ENCODE results near the gene ICAM1. TPM values are rescaled to one million over a fixed set of nuclear protein-coding genes. Genes with fewer than 3 reads are reported as not detected.

Gene ICAM1
- total and polyA plus RNA-seq, 2 of the 13 experiments (the other 11 are each of a cell fraction or from before 2014, with no cell fraction given): 37.9 to 98.4 TPM

DNA sequence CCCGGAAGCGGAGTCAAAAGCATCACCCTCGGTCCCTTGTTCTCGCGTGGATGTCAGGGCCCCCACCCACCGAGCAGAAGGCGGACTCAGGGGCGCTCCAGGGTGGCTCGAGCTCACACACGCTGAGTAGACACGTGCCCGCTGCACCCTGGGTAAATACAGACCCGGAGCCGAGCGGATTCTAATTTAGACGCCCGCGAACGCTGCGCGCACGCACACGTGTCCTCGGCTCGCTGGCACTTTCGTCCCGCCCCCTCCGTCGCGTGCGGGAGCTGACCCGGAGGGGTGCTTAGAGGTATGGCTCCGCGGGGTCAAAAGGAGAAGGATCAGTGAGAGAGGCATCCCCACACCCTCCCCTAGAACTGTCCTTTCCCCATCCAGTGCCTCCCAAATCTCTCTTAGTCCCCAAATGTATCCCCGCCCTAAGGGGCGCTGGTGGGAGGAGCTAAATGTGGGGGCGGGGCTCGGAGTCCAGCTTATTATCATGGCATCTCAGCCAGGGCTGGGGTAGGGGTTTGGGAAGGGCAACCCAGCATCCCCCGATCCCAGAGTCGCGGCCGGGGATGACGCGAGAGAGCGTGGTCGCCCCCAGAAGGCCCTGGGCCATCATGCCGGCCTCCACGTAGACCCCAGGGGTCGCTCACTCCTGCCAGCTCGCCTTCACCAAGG lies 18.4 kb downstream of the ICAM1 start (continued):
- no peak for TF ChIP-seq RXRB (CRISPR knock-in tag; IDR thresholded peaks at IDR 0.05; ENCODE audit: borderline replicate concordance)
- TF ChIP-seq SP2 (CRISPR knock-in tag; IDR thresholded peaks at IDR 0.05): no peak; the same call in none of the 2 replicates
- no peak for TF ChIP-seq RAD51 (IDR thresholded peaks at IDR 0.05; ENCODE audit: borderline replicate concordance)
- TF ChIP-seq IKZF1 (IDR thresholded peaks at IDR 0.05): no peak
- TF ChIP-seq, protein P1, sequence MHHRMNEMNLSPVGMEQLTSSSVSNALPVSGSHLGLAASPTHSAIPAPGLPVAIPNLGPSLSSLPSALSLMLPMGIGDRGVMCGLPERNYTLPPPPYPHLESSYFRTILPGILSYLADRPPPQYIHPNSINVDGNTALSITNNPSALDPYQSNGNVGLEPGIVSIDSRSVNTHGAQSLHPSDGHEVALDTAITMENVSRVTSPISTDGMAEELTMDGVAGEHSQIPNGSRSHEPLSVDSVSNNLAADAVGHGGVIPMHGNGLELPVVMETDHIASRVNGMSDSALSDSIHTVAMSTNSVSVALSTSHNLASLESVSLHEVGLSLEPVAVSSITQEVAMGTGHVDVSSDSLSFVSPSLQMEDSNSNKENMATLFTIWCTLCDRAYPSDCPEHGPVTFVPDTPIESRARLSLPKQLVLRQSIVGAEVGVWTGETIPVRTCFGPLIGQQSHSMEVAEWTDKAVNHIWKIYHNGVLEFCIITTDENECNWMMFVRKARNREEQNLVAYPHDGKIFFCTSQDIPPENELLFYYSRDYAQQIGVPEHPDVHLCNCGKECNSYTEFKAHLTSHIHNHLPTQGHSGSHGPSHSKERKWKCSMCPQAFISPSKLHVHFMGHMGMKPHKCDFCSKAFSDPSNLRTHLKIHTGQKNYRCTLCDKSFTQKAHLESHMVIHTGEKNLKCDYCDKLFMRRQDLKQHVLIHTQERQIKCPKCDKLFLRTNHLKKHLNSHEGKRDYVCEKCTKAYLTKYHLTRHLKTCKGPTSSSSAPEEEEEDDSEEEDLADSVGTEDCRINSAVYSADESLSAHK (CRISPR knock-in tag; IDR thresholded peaks at IDR 0.05; ENCODE audit: borderline replicate concordance): no peak
- TF ChIP-seq, protein P2, sequence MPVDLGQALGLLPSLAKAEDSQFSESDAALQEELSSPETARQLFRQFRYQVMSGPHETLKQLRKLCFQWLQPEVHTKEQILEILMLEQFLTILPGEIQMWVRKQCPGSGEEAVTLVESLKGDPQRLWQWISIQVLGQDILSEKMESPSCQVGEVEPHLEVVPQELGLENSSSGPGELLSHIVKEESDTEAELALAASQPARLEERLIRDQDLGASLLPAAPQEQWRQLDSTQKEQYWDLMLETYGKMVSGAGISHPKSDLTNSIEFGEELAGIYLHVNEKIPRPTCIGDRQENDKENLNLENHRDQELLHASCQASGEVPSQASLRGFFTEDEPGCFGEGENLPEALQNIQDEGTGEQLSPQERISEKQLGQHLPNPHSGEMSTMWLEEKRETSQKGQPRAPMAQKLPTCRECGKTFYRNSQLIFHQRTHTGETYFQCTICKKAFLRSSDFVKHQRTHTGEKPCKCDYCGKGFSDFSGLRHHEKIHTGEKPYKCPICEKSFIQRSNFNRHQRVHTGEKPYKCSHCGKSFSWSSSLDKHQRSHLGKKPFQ (CRISPR knock-in tag; IDR thresholded peaks at IDR 0.05; ENCODE audit: insufficient replicate concordance): no peak
- TF ChIP-seq KAT8 (CRISPR knock-in tag; IDR thresholded peaks at IDR 0.05): 0 out of 2 replicates have a peak, but pooled peaks have one; percentile 19
- no peak for TF ChIP-seq FOXM1 (CRISPR knock-in tag; IDR thresholded peaks at IDR 0.05)
- no peak for TF ChIP-seq HNRNPUL1 (IDR thresholded peaks at IDR 0.05; ENCODE audit: low read depth, low read length)
- TF ChIP-seq RFXANK (CRISPR knock-in tag; IDR thresholded peaks at IDR 0.05): no peak
- no peak for TF ChIP-seq HDAC6 (IDR thresholded peaks at IDR 0.05; ENCODE audit: low read depth, low read length)
- TF ChIP-seq, protein P3, sequence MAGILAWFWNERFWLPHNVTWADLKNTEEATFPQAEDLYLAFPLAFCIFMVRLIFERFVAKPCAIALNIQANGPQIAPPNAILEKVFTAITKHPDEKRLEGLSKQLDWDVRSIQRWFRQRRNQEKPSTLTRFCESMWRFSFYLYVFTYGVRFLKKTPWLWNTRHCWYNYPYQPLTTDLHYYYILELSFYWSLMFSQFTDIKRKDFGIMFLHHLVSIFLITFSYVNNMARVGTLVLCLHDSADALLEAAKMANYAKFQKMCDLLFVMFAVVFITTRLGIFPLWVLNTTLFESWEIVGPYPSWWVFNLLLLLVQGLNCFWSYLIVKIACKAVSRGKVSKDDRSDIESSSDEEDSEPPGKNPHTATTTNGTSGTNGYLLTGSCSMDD (CRISPR knock-in tag; IDR thresholded peaks at IDR 0.05): no peak
- no peak for TF ChIP-seq SRSF9 (IDR thresholded peaks at IDR 0.05; ENCODE audit: borderline replicate concordance, insufficient read depth, low read depth, low read length, poor library complexity, severe bottlenecking)
- TF ChIP-seq, protein P4, sequence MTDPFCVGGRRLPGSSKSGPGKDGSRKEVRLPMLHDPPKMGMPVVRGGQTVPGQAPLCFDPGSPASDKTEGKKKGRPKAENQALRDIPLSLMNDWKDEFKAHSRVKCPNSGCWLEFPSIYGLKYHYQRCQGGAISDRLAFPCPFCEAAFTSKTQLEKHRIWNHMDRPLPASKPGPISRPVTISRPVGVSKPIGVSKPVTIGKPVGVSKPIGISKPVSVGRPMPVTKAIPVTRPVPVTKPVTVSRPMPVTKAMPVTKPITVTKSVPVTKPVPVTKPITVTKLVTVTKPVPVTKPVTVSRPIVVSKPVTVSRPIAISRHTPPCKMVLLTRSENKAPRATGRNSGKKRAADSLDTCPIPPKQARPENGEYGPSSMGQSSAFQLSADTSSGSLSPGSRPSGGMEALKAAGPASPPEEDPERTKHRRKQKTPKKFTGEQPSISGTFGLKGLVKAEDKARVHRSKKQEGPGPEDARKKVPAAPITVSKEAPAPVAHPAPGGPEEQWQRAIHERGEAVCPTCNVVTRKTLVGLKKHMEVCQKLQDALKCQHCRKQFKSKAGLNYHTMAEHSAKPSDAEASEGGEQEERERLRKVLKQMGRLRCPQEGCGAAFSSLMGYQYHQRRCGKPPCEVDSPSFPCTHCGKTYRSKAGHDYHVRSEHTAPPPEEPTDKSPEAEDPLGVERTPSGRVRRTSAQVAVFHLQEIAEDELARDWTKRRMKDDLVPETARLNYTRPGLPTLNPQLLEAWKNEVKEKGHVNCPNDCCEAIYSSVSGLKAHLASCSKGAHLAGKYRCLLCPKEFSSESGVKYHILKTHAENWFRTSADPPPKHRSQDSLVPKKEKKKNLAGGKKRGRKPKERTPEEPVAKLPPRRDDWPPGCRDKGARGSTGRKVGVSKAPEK (CRISPR knock-in tag; IDR thresholded peaks at IDR 0.05; ENCODE audit: borderline replicate concordance): no peak
- TF ChIP-seq ATF7 (IDR thresholded peaks at IDR 0.05): no peak
- no peak for TF ChIP-seq ATF7 (CRISPR knock-in tag; IDR thresholded peaks at IDR 0.05)
- TF ChIP-seq, protein P5, sequence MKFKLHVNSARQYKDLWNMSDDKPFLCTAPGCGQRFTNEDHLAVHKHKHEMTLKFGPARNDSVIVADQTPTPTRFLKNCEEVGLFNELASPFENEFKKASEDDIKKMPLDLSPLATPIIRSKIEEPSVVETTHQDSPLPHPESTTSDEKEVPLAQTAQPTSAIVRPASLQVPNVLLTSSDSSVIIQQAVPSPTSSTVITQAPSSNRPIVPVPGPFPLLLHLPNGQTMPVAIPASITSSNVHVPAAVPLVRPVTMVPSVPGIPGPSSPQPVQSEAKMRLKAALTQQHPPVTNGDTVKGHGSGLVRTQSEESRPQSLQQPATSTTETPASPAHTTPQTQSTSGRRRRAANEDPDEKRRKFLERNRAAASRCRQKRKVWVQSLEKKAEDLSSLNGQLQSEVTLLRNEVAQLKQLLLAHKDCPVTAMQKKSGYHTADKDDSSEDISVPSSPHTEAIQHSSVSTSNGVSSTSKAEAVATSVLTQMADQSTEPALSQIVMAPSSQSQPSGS (CRISPR knock-in tag; IDR thresholded peaks at IDR 0.05): no peak
- no peak; the same call in 1 of the 2 replicates for TF ChIP-seq PCBP1 (IDR thresholded peaks at IDR 0.05; ENCODE audit: borderline replicate concordance, low read depth, low read length)
- no peak for TF ChIP-seq CBX2 (IDR thresholded peaks at IDR 0.05; ENCODE audit: low read depth, low read length)
- TF ChIP-seq CBX2 (CRISPR knock-in tag; IDR thresholded peaks at IDR 0.05; ENCODE audit: low read depth): no peak

Measured in HepG2 (cell line).